H1 (cell line): ENCODE results near the gene TRIM39. TPM values are rescaled to one million over a fixed set of nuclear protein-coding genes. Genes with fewer than 3 reads are reported as not detected.
A peak's percentile ranks its signal among the peaks of the same experiment; 100 is the strongest.

Experiments used
- ASH2L ChIP-seq: fragments of 200-600, 300-600 bp; sonication (generic); IDR thresholded peaks from one replicate; pipeline ENCODE4 v1.7.1; 2017; ENCODE audit warnings: low read length
- CBX8 ChIP-seq: fragments of 300-800, 300-1000 bp; sonication (generic); IDR thresholded peaks from 2 replicates; pipeline ENCODE4 v1.7.1; 2016; ENCODE audit warnings: low read depth, low read length, borderline replicate concordance
- CEBPB ChIP-seq: IDR thresholded peaks from 2 replicates; pipeline ENCODE4 v1.6.1; 2012; ENCODE audit warnings: low read depth, low read length
- CREB1 ChIP-seq: IDR thresholded peaks from 2 replicates; pipeline ENCODE4 v1.6.1; 2012; ENCODE audit warnings: inconsistent platforms
- EP300 ChIP-seq, 2 experiments: IDR thresholded peaks; 1 replicate in 1 of 2; 2 replicates in 1 of 2; pipeline ENCODE4 v1.6.1; 2011 to 2012; ENCODE audit warnings: low read depth in 2 of 2, low read length in 2 of 2, mild to moderate bottlenecking in 2 of 2, borderline replicate concordance in 1 of 2, inconsistent platforms in 1 of 2, moderate library complexity in 1 of 2
- EZH2 ChIP-seq: fragments of 200-600 bp; sonication (generic); IDR thresholded peaks from 2 replicates; pipeline ENCODE4 v1.7.1; 2012; ENCODE audit warnings: low read depth, mild to moderate bottlenecking, moderate library complexity, low read length, inconsistent platforms; ENCODE audit not compliant: severe bottlenecking
- NRF1 ChIP-seq: IDR thresholded peaks from 2 replicates; pipeline ENCODE4 v1.6.1; 2011; ENCODE audit warnings: mild to moderate bottlenecking, low read depth, low read length, improper control_type of control experiment
- POLR2AphosphoS5 ChIP-seq: IDR thresholded peaks from 2 replicates; pipeline ENCODE4 v1.6.1; 2011; ENCODE audit warnings: low read depth, low read length
- POU5F1 ChIP-seq: IDR thresholded peaks from 2 replicates; pipeline ENCODE4 v1.6.1; 2011; ENCODE audit warnings: low read depth, mild to moderate bottlenecking, low read length, moderate library complexity
- RAD21 ChIP-seq, 2 experiments: IDR thresholded peaks in 1 of 2; conservative IDR thresholded peaks in 1 of 2; 2 replicates each; pipeline ENCODE4 v1.6.1; 2011; ENCODE audit warnings: low read depth in 2 of 2, low read length in 2 of 2, improper control_type of control experiment in 1 of 2, inconsistent platforms in 1 of 2, mild to moderate bottlenecking in 1 of 2, moderate library complexity in 1 of 2
- RBBP5 ChIP-seq: IDR thresholded peaks from 2 replicates; pipeline ENCODE4 v1.7.1; 2012; ENCODE audit warnings: low read depth, mild to moderate bottlenecking, inconsistent platforms, low read length, moderate library complexity, borderline replicate concordance
- RNF2 ChIP-seq: fragments of 200-900, 300-1000 bp; sonication (generic); IDR thresholded peaks from 2 replicates; pipeline ENCODE4 v1.7.1; 2016; ENCODE audit warnings: borderline replicate concordance, low read depth, mild to moderate bottlenecking, antibody characterized with exemption, low read length; ENCODE audit not compliant: poor library complexity, severe bottlenecking; ENCODE audit errors: missing control alignments
- SAP30 ChIP-seq: fragments of 300-600 bp; sonication (generic); IDR thresholded peaks from 2 replicates; pipeline ENCODE4 v1.7.1; 2012; ENCODE audit warnings: low read length, moderate library complexity, mild to moderate bottlenecking, inconsistent platforms; ENCODE audit not compliant: insufficient read depth, insufficient replicate concordance
- SIX5 ChIP-seq: IDR thresholded peaks from 2 replicates; pipeline ENCODE4 v1.6.1; 2011; ENCODE audit warnings: mild to moderate bottlenecking, low read depth, low read length
- SP1 ChIP-seq: IDR thresholded peaks from 2 replicates; pipeline ENCODE4 v1.6.1; 2011; ENCODE audit warnings: low read depth, low read length
- SP2 ChIP-seq: IDR thresholded peaks from 2 replicates; pipeline ENCODE4 v1.6.1; 2012; ENCODE audit warnings: mild to moderate bottlenecking, low read length, inconsistent platforms
- SRF ChIP-seq: IDR thresholded peaks from 2 replicates; pipeline ENCODE4 v1.6.1; 2011; ENCODE audit warnings: mild to moderate bottlenecking, low read depth, low read length, moderate library complexity
- TAF1 ChIP-seq: IDR thresholded peaks from 2 replicates; pipeline ENCODE4 v1.6.1; 2011; ENCODE audit warnings: mild to moderate bottlenecking, low read depth, low read length
- TEAD4 ChIP-seq: IDR thresholded peaks from 2 replicates; pipeline ENCODE4 v1.6.1; 2012; ENCODE audit warnings: low read depth, low read length, inconsistent platforms, mixed read lengths
- YY1 ChIP-seq: IDR thresholded peaks from 2 replicates; pipeline ENCODE4 v1.6.1; 2011; ENCODE audit warnings: low read depth, mild to moderate bottlenecking, low read length
- ZNF274 ChIP-seq: IDR thresholded peaks from 2 replicates; pipeline ENCODE4 v1.7.0; 2012; ENCODE audit warnings: low read length, borderline replicate concordance; ENCODE audit errors: extremely low read depth
- polyA plus RNA-seq, 7 experiments: library from polyadenylated mRNA; depleted of rRNA in 3 of 7; stranded (reverse) in 5 of 7; unstranded in 2 of 7; fragments of >200 nt in 5 of 7; fragments of 200-250 nt in 2 of 7; gene quantifications; 1 replicate in 5 of 7; 2 replicates in 1 of 7; 4 replicates in 1 of 7; pipeline versions ENCODE4 v1.2.1 to v1.2.3, GENCODE V29; 2011 to 2013; ENCODE audit warnings: missing spikeins in 2 of 7, mixed read lengths in 2 of 7
- total RNA-seq: library from RNA; stranded (reverse); fragmentation: NEBNext Ultra II Directional; extraction: Animal tissue kit (Norgen Biotek cat#: 25700); gene quantifications from 2 replicates; pipeline ENCODE4 v1.2.1, GENCODE V29; 2021
- TF ChIP-seq, protein P1 (sequence below), 3 experiments: IDR thresholded peaks; 1 replicate in 2 of 3; 2 replicates in 1 of 3; pipeline versions ENCODE4 v1.5.1 to v1.6.1; 2011; ENCODE audit warnings: low read length in 3 of 3, mild to moderate bottlenecking in 3 of 3, inconsistent platforms in 2 of 3, low read depth in 1 of 3, moderate library complexity in 1 of 3; ENCODE audit not compliant: insufficient read depth in 1 of 3; ENCODE audit errors: control extremely low read depth in 1 of 3

The TRIM39 gene
- total and polyA plus RNA-seq, 2 of the 8 experiments (the other 6 are each of a cell fraction or from before 2014, with no cell fraction given), result 7.3 to 26.1 TPM

DNA sequence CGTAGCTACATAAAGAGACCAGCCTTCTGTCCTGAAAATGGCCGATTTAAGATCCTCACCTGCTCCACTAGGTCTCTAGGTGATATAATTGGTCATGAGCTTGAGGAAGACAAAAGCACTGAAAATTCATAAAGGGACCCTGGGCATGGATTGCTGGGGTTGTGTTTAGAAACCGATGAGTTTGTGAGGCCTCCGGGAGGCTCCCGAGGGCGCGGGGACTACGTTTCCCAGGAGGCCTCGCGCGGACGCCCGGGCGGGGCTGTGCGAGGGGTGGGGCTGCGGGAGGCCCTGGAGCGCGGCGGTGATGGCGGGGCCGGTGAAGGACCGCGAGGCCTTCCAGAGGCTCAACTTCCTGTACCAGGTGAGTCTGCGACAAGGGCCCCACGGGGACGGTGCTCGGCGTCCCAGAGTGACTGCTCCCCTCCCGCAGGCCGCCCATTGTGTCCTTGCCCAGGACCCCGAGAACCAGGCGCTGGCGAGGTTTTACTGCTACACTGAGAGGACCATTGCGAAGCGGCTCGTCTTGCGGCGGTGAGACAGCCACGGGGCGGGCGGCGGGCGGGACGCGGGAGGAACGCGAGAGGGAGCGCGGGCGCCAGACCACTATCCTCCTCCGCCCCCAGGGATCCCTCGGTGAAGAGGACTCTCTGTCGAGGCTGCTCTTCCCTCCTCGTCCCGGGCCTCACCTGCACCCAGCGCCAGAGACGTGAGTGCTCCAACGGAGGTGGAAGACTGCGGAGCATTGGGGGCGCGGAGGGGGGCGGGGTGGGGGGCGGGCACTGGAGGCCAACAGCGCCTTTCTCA lies 18.3 kb downstream of the TRIM39 start, which contains the start of gene RPP21 (continued):
- TF ChIP-seq RAD21 (IDR thresholded peaks at IDR 0.05 in 1 of 2, conservative IDR thresholded peaks at IDR 0.05 in 1 of 2; ENCODE audit: low read depth in 2 of 2, low read length in 2 of 2), result no peak
- no peak for TF ChIP-seq ZNF274
- no peak for TF ChIP-seq RNF2
- TF ChIP-seq RBBP5, result no peak
- TF ChIP-seq CBX8, result no peak
- no peak for TF ChIP-seq TEAD4
- TF ChIP-seq POLR2AphosphoS5, result peak; percentile 80
- peak; percentile 72 for TF ChIP-seq ASH2L
- no peak for TF ChIP-seq EZH2
- no peak for TF ChIP-seq SRF
- TF ChIP-seq SP1, result no peak
- no peak for TF ChIP-seq SAP30
- TF ChIP-seq TAF1, result peak; percentile 89
- no peak for TF ChIP-seq EP300 (IDR thresholded peaks at IDR 0.05; ENCODE audit: borderline replicate concordance in 1 of 2, low read depth in 2 of 2, low read length in 2 of 2)
- TF ChIP-seq YY1, result peak; percentile 89
- no peak for TF ChIP-seq CEBPB
- TF ChIP-seq SP2, result no peak
- TF ChIP-seq SIX5, result peak; percentile 60
- TF ChIP-seq POU5F1, result no peak
- TF ChIP-seq CREB1, result peak; percentile 52; the same call in 1 of the 2 replicates
- TF ChIP-seq, protein P1, sequence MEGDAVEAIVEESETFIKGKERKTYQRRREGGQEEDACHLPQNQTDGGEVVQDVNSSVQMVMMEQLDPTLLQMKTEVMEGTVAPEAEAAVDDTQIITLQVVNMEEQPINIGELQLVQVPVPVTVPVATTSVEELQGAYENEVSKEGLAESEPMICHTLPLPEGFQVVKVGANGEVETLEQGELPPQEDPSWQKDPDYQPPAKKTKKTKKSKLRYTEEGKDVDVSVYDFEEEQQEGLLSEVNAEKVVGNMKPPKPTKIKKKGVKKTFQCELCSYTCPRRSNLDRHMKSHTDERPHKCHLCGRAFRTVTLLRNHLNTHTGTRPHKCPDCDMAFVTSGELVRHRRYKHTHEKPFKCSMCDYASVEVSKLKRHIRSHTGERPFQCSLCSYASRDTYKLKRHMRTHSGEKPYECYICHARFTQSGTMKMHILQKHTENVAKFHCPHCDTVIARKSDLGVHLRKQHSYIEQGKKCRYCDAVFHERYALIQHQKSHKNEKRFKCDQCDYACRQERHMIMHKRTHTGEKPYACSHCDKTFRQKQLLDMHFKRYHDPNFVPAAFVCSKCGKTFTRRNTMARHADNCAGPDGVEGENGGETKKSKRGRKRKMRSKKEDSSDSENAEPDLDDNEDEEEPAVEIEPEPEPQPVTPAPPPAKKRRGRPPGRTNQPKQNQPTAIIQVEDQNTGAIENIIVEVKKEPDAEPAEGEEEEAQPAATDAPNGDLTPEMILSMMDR (IDR thresholded peaks at IDR 0.05; ENCODE audit: control extremely low read depth in 1 of 3, insufficient read depth in 1 of 3, low read depth in 1 of 3, low read length in 3 of 3), result no peak
- no peak for TF ChIP-seq NRF1
